Stimulated activated CD4-positive, alpha-beta T cell treated with anti-CD3 and anti-CD28 coated beads, Interleukin-15, amount 100 ng/mL, for 1 hour (primary cell): ENCODE measurements around the gene PSMD12.
"Not testable (repeated sequence)": the region's sequence is repeated elsewhere in the genome, so short reads cannot be mapped to it uniquely, and the experiment has no call there.

Source experiments
- DNase-seq, 2 donors: peaks; one replicate each; pipeline ENCODE4 v3.0.0-alpha.2; 2020; ENCODE audit warnings: low read depth in 1 of 2, low spot score in 1 of 2

The PSMD12 gene

GRCh38 chr17:67359960-67360791, 6.2 kb downstream of the PSMD12 start:
- DNase-seq: no peak

GRCh38 chr17:67358612-67359011, 7.8 kb downstream of the PSMD12 start:
- DNase-seq: no peak

- no peak for DNase-seq
These were observed 12.3 kb downstream of the PSMD12 start for GRCh38 chr17:67353929-67354574.

GRCh38 chr17:67353161-67353560, 13.2 kb downstream of the PSMD12 start:
- no peak for DNase-seq

- no peak for DNase-seq
These were observed 17.0 kb downstream of the PSMD12 start for GRCh38 chr17:67349420-67349819.

- DNase-seq: no peak
These were observed 18.6 kb downstream of the PSMD12 start for GRCh38 chr17:67347826-67348225.

GRCh38 chr17:67343237-67343636, 23.1 kb downstream of the PSMD12 start:
- no peak for DNase-seq

GRCh38 chr17:67338353-67338752, 28.0 kb downstream of the PSMD12 start:
- DNase-seq: not testable (repeated sequence)

GRCh38 chr17:67336859-67337258, 29.5 kb downstream of the PSMD12 start:
- no peak for DNase-seq

GRCh38 chr17:67335245-67335835, 31.0 kb downstream of the PSMD12 start:
- no peak for DNase-seq

GRCh38 chr17:67332162-67332508, 34.2 kb downstream of the PSMD12 start:
- not testable (repeated sequence) for DNase-seq

GRCh38 chr17:67331381-67332161, 34.8 kb downstream of the PSMD12 start:
- not testable (repeated sequence) for DNase-seq

GRCh38 chr17:67328026-67328425, 38.4 kb downstream of the PSMD12 start:
- no peak for DNase-seq

- DNase-seq: not testable (repeated sequence)
These were observed 39.2 kb downstream of the PSMD12 start for GRCh38 chr17:67326959-67327745.

GRCh38 chr17:67326440-67326839, 39.9 kb downstream of the PSMD12 start:
- DNase-seq: no peak

GRCh38 chr17:67324330-67324729, 42.0 kb downstream of the PSMD12 start:
- DNase-seq: no peak

- no peak for DNase-seq
These were observed 42.9 kb downstream of the PSMD12 start for GRCh38 chr17:67323445-67323844.

- DNase-seq: no peak
These were observed 44.2 kb downstream of the PSMD12 start for GRCh38 chr17:67322042-67322787.

- not testable (repeated sequence) for DNase-seq
These were observed 44.9 kb downstream of the PSMD12 start for GRCh38 chr17:67321486-67321885.

- DNase-seq: no peak
These were observed 49.6 kb downstream of the PSMD12 start for GRCh38 chr17:67316781-67317180.
